Measurements from ENCODE around the gene DISC1.

- TF ChIP-seq CTCF (IDR thresholded peaks at IDR 0.05) (peak; percentile 65 to 81 (median 67)), POLR2A (IDR thresholded peaks at IDR 0.05) (no peak), POLR2AphosphoS5 (IDR thresholded peaks at IDR 0.05) (no peak)
Measured at GRCh38 chr1:231603598-231604275, 22.9 kb upstream of the DISC1 start.
